Eye (tissue), 1 donor: ENCODE results near the gene ASB10.

ENCODE experiments used
- DNase-seq: peaks from one replicate; pipeline ENCODE4 v3.0.0-alpha.2; 2015

The ASB10 gene

GRCh38 chr7:151187409-151188251 is 580 bp upstream of the ASB10 start:
- no peak for DNase-seq

DNA sequence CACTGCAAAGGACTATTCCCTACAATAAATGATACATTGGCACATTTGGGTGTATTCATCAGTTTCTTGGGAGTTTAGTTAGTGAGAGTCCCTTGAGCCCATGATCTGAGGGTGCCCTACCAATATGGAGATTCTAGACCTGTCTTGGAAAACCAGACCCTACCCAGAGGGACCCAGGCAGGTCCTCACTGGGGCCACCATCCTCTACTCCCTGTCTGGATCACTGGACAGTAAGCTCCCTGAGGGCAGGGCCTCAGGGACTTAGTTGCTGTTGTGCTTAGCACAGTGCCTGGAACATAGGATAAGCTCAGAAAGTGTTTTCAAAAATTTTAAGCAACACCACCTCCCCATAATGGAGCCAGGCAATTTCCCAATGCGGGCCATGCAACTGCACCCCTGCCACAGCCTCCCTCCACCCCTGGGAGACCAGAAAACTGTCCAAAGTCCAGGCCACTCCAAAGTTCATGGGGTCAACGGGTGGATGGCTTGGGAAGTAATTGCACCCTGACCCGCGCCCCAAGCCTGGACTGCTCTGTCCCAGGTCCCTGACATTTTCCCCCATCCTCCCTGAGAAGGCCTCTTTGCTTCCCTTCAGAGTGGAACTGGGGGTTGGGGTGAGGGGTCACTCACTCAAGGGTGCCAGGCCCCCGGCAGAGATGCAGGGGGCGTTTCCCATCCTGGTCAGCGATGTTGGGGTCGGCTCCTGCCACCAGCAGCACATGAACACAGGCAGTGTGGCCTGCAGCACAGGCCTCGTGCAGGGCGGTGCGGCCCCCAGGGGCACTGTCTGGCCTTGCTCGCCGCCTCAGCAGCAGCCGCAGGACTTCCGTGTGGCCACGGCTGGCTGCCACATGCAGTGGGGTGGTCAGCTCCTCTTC is 1.0 kb downstream of the ASB10 start:
- no peak for DNase-seq

- DNase-seq: no peak
Measured at GRCh38 chr7:151181011-151181431, 6.0 kb downstream of the ASB10 start.

GRCh38 chr7:151179946-151180345 is 7.1 kb downstream of the ASB10 start:
- DNase-seq: no peak

DNA sequence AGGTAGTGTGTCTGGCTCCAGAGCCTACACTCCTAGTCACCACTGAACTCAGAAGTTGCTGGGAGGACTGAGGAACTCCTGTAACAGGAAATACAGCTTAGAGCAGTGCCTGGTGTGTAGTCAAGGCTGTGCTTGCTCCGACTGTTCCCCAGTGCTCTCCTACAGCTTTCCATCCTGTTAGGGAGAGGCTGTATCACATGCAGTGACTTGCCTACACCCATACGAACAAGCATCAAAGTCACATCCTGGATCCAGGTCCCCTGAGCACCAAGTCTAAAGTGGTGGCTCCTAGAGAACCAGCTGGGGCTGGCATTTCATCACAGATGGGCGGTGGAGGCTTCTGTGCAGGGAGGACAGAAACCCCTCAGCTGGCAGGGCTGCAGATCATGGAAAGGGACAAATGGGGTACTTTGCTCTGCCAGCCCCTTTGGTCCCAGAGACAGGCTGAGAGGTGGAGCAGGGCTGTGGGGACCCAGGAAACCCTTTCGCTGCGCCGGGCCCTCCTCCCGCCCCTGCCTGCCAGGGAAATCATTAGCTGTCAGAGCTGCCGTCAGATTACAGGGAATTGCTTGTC is 7.7 kb downstream of the ASB10 start:
- DNase-seq: no peak

DNA sequence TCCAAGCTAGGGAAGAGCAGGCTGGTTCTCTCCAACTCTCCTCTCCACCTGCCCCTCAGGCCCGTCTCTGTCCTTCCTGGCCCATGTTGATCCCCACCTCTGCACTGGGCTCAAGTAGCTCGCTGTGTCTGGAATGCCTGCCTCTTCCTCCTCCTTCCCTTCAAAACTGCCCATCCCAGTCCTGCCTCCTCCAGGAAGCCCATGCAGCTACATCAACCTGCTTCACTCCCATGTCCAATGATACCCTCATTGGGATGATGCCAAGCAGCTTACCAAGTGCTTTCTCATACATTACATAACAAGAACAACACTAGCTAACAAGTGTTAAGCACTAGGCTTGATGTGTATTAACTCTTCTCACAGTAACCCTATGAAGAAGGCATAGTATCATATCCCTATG is 8.2 kb downstream of the ASB10 start:
- DNase-seq: no peak

DNA sequence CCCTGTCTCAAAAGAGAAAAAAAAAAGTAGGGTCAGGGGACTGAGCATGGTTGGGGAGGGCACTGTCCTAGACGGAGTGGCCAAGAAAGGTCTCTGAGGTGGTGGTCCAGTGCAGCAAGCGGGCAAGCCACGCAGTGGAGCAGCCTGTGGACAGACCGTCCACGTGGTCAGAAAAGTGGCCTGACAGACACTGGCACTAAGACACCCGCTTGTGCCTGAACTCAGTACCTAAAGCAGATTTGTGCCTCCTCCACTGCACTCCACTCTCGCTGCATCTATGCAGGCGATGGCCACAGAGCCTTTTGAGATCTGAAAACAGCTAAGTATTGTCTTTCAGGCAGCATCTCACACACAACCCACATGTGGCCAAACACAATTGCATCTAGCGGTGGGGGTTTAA is 8.8 kb downstream of the ASB10 start:
- no peak for DNase-seq

GRCh38 chr7:151177310-151177709 is 9.7 kb downstream of the ASB10 start:
- no peak for DNase-seq

GRCh38 chr7:151176401-151176800 is 10.6 kb downstream of the ASB10 start:
- no peak for DNase-seq

DNA sequence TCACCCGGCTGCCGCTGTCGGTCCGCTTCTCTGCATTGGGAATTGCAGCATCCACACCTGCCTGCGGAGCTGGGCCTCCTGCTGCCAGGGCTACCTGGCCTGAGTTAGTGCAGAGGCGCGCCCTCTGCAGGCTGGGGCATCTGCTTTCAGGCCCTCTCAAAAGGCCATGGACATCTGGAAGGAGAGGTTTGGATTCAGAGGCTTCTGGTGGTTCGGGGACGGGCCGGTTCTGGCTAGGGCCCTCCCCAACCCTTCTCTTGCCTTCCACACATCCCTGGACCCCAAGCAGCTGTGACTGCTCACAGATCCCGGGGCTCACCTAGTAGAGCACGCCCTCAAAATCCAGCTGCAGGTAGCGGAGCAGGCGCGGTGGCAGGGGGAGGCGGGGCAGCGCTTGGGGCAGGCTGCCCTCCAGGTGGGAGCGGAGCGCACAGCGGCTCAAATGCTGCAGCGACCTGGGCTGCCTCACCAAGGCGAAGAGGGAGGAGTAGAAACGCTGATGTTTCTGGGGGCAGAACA is 11.2 kb downstream of the ASB10 start:
- no peak for DNase-seq

GRCh38 chr7:151175047-151175792 is 11.8 kb downstream of the ASB10 start:
- DNase-seq: no peak

DNA sequence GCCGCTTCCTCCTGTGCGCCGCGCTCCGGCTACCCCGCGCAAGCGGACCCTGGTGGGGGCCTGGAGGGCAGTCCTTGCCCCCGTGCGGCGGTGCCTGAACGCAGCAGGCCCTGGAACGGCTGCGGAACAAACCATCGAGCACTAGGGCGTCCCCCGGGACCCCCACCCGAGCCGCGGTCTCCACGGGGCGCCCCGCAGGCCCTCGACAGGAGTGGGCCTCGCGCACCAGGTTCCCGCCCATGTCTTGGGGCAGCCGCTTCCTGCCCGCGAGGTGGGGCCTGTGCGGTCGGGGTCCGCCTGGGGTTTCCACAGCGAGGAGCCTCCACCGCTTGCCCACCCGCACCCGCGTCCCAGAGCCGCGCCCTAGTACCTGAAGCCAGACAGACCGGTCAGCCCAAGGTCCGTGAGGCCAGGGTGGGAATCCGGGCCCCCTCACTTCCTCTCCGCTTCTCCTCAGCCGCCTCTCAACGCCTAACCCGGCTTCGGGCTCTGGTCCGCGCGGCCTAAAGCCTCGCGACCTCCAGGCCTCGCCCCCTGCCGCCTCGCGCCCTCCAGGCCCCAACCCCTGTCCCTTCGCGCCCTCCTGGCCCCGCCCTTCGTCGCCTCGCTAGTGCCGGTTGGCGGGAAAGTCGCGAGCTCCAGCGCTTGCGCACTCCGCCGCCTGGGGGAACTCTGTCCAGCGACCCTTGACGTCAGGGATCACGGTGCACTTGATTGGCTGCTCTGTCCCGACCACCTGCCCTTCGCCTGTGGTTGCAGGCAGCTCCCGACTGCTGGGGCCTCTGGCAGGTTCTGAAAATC is 12.6 kb downstream of the ASB10 start:
- peak; percentile 53 for DNase-seq

- no peak for DNase-seq
Measured at GRCh38 chr7:151173386-151174245, 13.4 kb downstream of the ASB10 start.

DNA sequence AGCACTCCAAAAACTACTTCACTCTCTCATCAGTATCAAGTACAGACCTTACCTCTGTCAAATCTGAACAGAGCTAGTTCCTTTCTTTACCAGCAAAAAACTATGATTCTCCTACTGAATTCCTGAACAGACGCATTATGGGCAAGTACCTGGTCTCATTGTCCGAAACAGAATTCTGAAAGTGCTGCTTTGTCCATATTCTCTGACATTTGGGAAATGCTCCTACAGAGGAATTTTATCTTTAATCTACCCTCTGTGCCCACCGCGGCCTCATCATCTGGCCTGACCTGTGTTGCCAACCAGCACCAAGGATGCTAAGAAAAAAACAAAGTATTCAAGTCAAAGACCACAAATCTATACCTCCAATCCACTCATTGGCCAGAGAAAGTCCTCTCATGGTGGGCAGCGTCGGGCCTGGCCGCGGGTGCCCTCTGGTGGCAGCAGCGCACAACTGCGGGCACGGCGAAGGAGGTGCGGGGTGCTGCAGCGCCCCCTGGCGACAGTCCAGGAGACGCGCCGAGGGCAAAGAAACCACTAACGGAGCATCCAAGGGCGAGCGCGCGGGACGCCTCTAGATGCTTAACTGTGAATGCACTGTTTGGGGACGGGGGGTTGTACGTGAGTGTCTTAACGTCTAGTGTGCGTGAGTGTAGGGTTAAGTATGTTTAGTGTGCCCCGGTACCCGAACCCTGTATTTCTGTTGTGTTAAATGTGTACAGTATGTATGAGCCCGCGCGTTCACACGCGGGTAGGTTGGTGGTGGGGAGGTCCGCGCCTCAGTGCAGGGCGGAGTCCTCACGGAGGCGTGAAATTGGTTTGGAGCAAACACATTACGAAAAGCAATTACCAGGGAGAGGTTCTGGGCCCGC is 14.5 kb downstream of the ASB10 start:
- DNase-seq: peak; percentile 90

- peak; percentile 36 for DNase-seq
Measured at GRCh38 chr7:151168787-151169162, 18.3 kb downstream of the ASB10 start.

DNA sequence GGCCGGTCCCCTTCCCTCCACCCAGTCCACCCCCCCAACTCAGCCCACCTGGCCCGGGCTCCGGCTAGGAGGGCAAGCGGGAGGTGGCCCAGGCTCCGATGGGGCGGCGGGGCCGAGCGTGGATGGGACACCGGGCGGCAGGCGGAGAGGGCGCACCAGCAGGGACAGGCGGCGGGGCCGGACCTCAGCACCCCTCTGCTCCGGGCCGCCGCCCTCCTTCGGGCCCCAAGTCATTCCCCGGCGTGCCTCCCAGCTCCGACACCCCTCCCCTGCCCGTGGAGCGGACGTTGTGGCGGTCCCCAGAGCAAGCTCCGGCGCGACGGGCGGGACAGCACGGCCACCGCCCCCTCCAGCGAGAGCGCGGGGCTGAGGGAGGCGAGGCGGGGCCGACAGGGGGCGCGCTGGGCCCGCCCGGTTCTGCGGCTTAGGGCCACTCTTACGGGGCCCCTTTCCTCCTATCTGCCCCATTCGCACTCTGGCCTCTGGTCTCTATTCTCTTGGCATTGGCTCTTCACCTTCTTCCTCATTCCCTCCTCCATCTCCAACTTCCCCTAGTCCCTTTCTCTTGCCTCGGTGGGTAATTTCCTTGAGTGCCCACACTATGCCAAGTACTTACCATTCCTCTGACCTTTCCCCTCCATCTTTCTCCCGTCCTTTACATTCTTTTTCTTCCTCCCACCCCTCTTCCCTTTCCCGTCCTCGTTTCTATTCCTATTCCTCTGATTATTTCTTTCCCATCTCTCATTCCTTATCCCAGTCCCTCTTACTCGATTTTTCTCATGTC is 18.9 kb downstream of the ASB10 start:
- DNase-seq: peak; percentile 64

GRCh38 chr7:151167197-151167961 is 19.7 kb downstream of the ASB10 start, which contains the start of gene GBX1:
Gene GBX1 (minus strand): TSS chr7:151167694. CDS start chr7:151167548, 146 bp downstream.
- peak; percentile 61 for DNase-seq

DNA sequence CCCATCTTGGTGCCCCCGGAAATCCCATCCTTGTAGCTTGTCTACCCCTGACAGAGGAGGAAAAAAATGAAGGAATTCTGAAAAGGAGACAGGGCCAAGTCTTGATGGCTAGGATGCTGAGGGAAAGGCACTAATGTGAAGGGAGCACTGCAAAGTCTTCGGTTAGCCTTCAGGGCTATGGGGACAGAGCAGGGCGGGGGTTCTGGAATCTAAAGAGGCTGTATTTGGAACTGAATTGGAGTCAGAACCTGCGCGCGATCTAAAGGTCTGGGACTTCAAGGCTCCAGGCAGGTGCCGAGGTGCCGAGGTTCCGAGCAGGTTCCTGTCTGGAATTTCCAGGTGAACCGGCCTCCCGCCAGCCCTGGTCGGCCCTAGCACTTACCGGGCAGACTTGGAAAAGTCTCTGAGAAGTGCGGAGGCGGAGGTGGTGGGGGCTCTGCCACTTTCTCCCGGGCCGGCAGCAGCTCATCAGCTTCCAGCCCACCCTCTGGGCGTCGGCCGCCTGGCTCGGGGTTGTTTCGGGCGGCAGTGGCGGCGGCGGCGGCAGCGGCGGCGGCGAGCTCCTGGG is 20.3 kb downstream of the ASB10 start:
- no peak for DNase-seq
